ENCODE measurements around the gene TBC1D24.

Gene TBC1D24

DNA sequence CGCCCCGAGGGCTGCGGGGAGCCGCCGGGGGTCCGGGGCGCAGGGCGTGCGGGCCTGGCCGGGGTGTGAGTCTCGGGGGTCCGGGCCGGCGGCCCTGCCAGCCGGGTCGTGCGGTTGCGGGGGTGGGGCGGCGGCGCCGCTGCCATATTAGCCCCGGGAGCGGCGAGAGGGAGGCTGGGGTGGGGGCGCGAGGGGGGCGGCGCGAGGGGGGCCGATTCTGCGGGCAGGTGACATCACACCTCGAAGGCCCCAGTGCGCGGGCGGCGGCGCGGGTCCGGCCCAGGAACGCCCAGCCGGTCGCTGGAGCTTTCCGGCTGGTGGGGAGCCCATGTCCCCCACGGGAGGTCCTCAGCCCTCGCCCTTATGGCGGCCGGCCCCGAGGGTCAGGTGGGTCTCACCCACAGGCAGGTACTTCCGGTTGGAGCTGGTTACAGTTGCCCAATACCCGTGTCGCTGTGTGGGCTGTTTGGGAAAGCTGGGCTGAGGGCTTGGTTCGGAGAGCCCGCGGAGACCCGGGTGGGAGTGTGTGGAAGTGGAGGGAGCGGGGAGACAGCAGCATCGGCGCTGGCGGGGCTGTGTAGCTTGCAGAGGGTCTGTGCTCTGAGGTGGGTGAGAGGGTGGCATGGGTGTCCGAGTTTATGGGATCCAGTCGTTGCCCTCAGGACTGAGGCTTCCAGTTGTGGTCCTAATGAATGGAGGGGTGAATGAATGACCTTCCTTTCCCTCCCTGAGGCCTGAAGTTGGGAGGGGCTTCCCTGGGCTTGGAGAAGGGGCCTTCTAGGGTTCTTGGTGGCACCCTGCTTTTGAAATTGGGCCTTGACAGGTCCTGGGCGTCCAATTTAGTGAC lies 39.6 kb downstream of the TBC1D24 start:
- H3K27ac ChIP-seq: peak overlapping the region; percentile 99
- H3K4me3 ChIP-seq: peak overlapping the region; percentile 92
- peak overlapping the region; percentile 100 for H3K4me2 ChIP-seq
- H3K9me3 ChIP-seq: no peaks in the 10 kb centered on the region
- H4K20me1 ChIP-seq: peaks cover 52% of the 10 kb centered on the region
- peaks cover 75% of the 10 kb centered on the region for H3K4me1 ChIP-seq
- no peak for TF ChIP-seq Cebpa-rat (IDR thresholded peaks at IDR 0.05)
- H3K27me3 ChIP-seq: no peaks in the 10 kb centered on the region
- peaks cover 26% of the 10 kb centered on the region for H3K36me3 ChIP-seq
- H3K9ac ChIP-seq: peak overlapping the region; percentile 98

DNA sequence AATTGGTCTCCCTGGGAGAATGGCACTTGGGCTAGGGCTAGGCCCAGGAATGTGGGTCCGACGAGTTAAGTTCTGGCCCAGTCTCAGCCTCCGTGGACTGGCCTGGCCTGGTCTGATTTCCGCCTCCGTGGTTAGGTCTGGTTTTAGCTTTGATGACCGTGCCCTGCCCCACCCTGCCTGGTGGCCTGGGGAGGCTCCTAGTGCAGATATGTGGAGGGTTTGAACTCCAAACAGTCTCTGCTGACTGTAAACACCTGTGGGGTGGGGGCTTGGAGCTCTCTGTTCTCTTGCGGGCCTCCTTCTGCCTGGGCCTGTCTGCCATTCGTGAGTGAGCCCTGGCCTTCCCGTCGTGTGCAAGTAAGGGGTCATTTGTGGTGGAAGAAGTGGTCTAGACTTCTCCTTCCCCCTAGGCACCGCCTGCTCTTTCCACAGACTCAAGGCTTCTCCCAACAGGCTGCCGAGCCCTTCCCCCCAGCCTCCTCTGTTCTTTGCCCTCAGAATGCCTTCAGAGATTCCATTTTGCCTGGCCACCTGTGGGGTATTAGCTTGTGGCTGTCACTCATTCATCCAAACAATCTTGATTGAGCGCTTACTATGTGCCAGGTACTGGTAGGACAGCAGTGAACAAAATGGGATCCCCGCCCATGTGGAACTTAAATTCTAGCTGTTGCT lies 40.4 kb downstream of the TBC1D24 start:
- peaks cover 55% of the 10 kb centered on the region for H4K20me1 ChIP-seq
- TF ChIP-seq Cebpa-rat (IDR thresholded peaks at IDR 0.05): no peak
- peak overlapping the region; percentile 100 for H3K4me2 ChIP-seq
- H3K27ac ChIP-seq: peak overlapping the region; percentile 99
- peak overlapping the region; percentile 98 for H3K9ac ChIP-seq
- H3K9me3 ChIP-seq: no peaks in the 10 kb centered on the region
- peaks cover 27% of the 10 kb centered on the region for H3K36me3 ChIP-seq
- peaks cover 68% of the 10 kb centered on the region for H3K4me1 ChIP-seq
- no peaks in the 10 kb centered on the region for H3K27me3 ChIP-seq
- peak overlapping the region; percentile 92 for H3K4me3 ChIP-seq

- Histone ChIP-seq H3K27me3 (no peaks in the 10 kb centered on the region), H3K4me3 (no peak overlapping the region), H3K4me2 (peak overlapping the region; percentile 100), H3K9me3 (no peaks in the 10 kb centered on the region), H3K9ac (peak overlapping the region; percentile 98; the same call in 1 of the 2 replicates), H4K20me1 (peaks cover 63% of the 10 kb centered on the region), H3K36me3 (peaks cover 27% of the 10 kb centered on the region), H3K27ac (0 out of 2 replicates have a peak overlapping the region, but pooled peaks have one; percentile 24), H3K4me1 (peaks cover 64% of the 10 kb centered on the region)
- no peak for TF ChIP-seq Cebpa-rat (IDR thresholded peaks at IDR 0.05)
Measured at GRCh38 chr16:2516391-2517240, 41.7 kb downstream of the TBC1D24 start.

- 0 out of 2 replicates have a peak overlapping the region, but pooled peaks have one; percentile 3 for H3K4me2 ChIP-seq
- H3K9me3 ChIP-seq: no peaks in the 10 kb centered on the region
- peaks cover 40% of the 10 kb centered on the region for H3K36me3 ChIP-seq
- TF ChIP-seq Cebpa-rat (IDR thresholded peaks at IDR 0.05): no peak
- no peak overlapping the region for H3K27ac ChIP-seq
- no peak overlapping the region for H3K4me3 ChIP-seq
- H3K4me1 ChIP-seq: peaks cover 52% of the 10 kb centered on the region
- H4K20me1 ChIP-seq: peaks cover 65% of the 10 kb centered on the region
- H3K9ac ChIP-seq: peak overlapping the region; percentile 60; the same call in 1 of the 2 replicates
- no peaks in the 10 kb centered on the region for H3K27me3 ChIP-seq
Measured at GRCh38 chr16:2517954-2518605, 43.2 kb downstream of the TBC1D24 start.

GRCh38 chr16:2518823-2519710 lies 44.1 kb downstream of the TBC1D24 start:
- Histone ChIP-seq H3K9me3 (no peaks in the 10 kb centered on the region), H4K20me1 (peaks cover 75% of the 10 kb centered on the region), H3K4me1 (peaks cover 48% of the 10 kb centered on the region), H3K36me3 (peaks cover 49% of the 10 kb centered on the region), H3K9ac (0 out of 2 replicates have a peak overlapping the region, but pooled peaks have one; percentile 10), H3K27me3 (no peaks in the 10 kb centered on the region), H3K4me2 (peak overlapping the region; percentile 54), H3K4me3 (no peak overlapping the region), H3K27ac (no peak overlapping the region)
- TF ChIP-seq Cebpa-rat (IDR thresholded peaks at IDR 0.05): no peak

DNA sequence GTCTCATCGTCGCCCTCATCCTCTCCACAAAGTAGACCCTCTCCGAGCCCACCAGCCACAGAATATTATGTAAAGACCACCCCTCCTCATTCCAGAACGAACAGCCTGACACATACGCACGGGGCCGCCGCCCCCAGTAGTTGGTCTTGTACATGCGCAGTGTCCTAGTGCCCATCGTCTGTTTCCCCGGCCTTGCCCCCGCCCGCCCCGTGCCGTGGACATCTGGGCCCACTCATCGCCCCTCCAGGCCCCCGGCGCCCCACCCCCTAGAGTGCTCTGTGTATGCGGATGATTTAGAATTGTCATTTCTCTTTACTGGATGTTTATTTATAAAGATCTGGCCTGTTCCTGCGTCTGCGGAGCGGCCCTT lies 44.8 kb downstream of the TBC1D24 start:
- no peak overlapping the region for H3K27ac ChIP-seq
- H3K9ac ChIP-seq: 0 out of 2 replicates have a peak overlapping the region, but pooled peaks have one; percentile 10
- no peaks in the 10 kb centered on the region for H3K9me3 ChIP-seq
- peaks cover 78% of the 10 kb centered on the region for H4K20me1 ChIP-seq
- H3K4me1 ChIP-seq: peaks cover 48% of the 10 kb centered on the region
- 0 out of 2 replicates have a peak overlapping the region, but pooled peaks have one; percentile 74 for H3K4me3 ChIP-seq
- TF ChIP-seq Cebpa-rat (IDR thresholded peaks at IDR 0.05): no peak
- H3K4me2 ChIP-seq: peak overlapping the region; percentile 54
- peaks cover 56% of the 10 kb centered on the region for H3K36me3 ChIP-seq
- H3K27me3 ChIP-seq: no peaks in the 10 kb centered on the region

DNA sequence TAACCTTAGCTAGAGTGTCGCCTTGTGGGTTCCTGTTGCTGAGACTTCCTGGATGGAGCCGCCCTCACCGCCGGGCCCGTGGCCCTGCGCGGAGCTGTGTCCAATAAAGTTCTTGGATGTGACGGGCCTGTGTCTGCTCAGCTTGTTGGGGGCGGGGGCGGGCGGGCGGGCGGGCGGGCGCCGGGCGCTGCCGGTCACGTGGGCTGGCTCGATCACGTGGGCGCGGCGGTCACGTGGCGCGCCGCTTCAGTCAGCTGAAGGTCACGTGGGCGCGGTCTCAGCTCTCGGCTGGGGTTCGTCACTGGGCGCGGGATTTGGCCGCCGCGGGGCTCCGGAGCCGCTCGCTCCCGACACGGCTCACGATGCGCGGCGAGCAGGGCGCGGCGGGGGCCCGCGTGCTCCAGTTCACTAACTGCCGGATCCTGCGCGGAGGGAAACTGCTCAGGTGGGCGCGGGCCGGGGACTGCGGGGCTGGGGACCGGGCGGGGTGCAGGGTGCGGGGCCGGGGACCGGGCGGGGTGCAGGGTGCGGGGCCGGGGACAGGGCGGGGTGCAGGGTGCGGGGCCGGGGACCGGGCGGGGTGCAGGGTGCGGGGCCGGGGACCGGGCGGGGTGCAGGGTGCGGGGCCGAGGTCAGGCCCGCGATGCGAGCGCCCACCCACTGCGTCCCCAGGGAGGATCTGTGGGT lies 45.3 kb downstream of the TBC1D24 start, which contains the start of gene AMDHD2:
Gene AMDHD2 (plus strand): TSS at position 275 of the 687 bp plus-strand sequence. CDS start 88 bp downstream, at position 363.
- TF ChIP-seq Cebpa-rat (IDR thresholded peaks at IDR 0.05): no peak
- Histone ChIP-seq H3K9me3 (no peaks in the 10 kb centered on the region), H4K20me1 (peaks cover 73% of the 10 kb centered on the region), H3K27me3 (no peaks in the 10 kb centered on the region), H3K4me3 (peak within 1 kb of the TSS; percentile 74), H3K9ac (peak within 1 kb of the TSS; percentile 83), H3K27ac (peak within 1 kb of the TSS; percentile 73), H3K36me3 (peaks cover 61% of the 10 kb centered on the region), H3K4me1 (peaks cover 42% of the 10 kb centered on the region), H3K4me2 (peak within 1 kb of the TSS; percentile 95)
